Calu3 (cell line): ENCODE data around the gene CPED1. TPM values are rescaled to one million over a fixed set of nuclear protein-coding genes. Genes with fewer than 3 reads are reported as not detected.

Experiments used
- BruUV-seq: library from RNA; stranded (reverse); fragments of 400-500 nt; replicated peaks from 2 replicates; lab custom pipeline; 2021; lab: Mats Ljungman, UMichigan
- CTCF ChIA-PET: fragments of 300-600 bp; sonication (Branson Sonifier 250); formaldehyde crosslinking; loops from one replicate; lab custom pipeline; 2022; ENCODE audit warnings: antibody characterized with exemption; lab: Charles Lee
- DNase-seq: peaks from one replicate; pipeline ENCODE4 v3.0.0; 2022
- H3K27ac Mint-ChIP-seq: one replicate; pipeline ENCODE4 v1.8.0; 2022; ENCODE audit warnings: mixed read lengths; ENCODE audit not compliant: unreplicated experiment
- H3K27me3 Mint-ChIP-seq: one replicate; pipeline ENCODE4 v1.8.0; 2022; ENCODE audit warnings: mixed read lengths; ENCODE audit not compliant: unreplicated experiment
- H3K36me3 Mint-ChIP-seq: one replicate; pipeline ENCODE4 v1.8.0; 2022; ENCODE audit warnings: mild to moderate bottlenecking, moderate library complexity, mixed read lengths; ENCODE audit not compliant: insufficient read depth, unreplicated experiment
- H3K4me1 Mint-ChIP-seq: one replicate; pipeline ENCODE4 v1.8.0; 2022; ENCODE audit warnings: mild to moderate bottlenecking, low read depth, mixed read lengths; ENCODE audit not compliant: unreplicated experiment
- H3K4me3 Mint-ChIP-seq: one replicate; pipeline ENCODE4 v1.8.0; 2022; ENCODE audit warnings: mild to moderate bottlenecking, low read depth, moderate library complexity, mixed read lengths; ENCODE audit not compliant: unreplicated experiment
- H3K9me3 Mint-ChIP-seq: one replicate; pipeline ENCODE4 v1.8.0; 2022; ENCODE audit warnings: low read depth, mixed read lengths; ENCODE audit not compliant: unreplicated experiment
- CTCF ChIP-seq: fragments of 200-600 bp; IDR thresholded peaks from one replicate; pipeline ENCODE4 v1.8.0; 2022; ENCODE audit warnings: antibody characterized with exemption; ENCODE audit not compliant: unreplicated experiment
- intact Hi-C: fragments of 100-400 bp; cut with micrococcal nuclease; formaldehyde crosslinking; loops from one replicate; pipeline ENCODE4 v1.10.0; 2022; ENCODE audit not compliant: unreplicated experiment
- total RNA-seq: library from RNA; stranded (reverse); gene quantifications from 2 replicates; pipeline ENCODE4 v1.2.3, GENCODE V29; 2022

Gene CPED1
- total RNA-seq, 1 experiment from 2014 or later, result 0.24 TPM

GRCh38 chr7:121175826-121176225 lies 187.3 kb downstream of the CPED1 start:
- DNase-seq, result no peak
- no peak overlapping the region for H3K4me3 Mint-ChIP-seq
- no peaks in the 10 kb centered on the region for H3K36me3 Mint-ChIP-seq
- no peaks in the 10 kb centered on the region for H3K4me1 Mint-ChIP-seq
- BruUV-seq, result no TSS peak
- no peak for TF ChIP-seq CTCF
- intact Hi-C loops, result no loop called here
- no peaks in the 10 kb centered on the region for H3K27me3 Mint-ChIP-seq
- no peak overlapping the region for H3K27ac Mint-ChIP-seq
- no peaks in the 10 kb centered on the region for H3K9me3 Mint-ChIP-seq
- CTCF ChIA-PET, result interaction anchor here (0.7 kb wide), 1 partner anchor 904 kb away, joined by 6 read pairs; no protein-coding TSS in a partner anchor

- no peaks in the 10 kb centered on the region for H3K9me3 Mint-ChIP-seq
- CTCF ChIA-PET, result interaction anchor here (1.3 kb wide), 1 partner anchor 20 kb away, joined by 4 read pairs; no protein-coding TSS in a partner anchor
- BruUV-seq, result no TSS peak
- H3K4me3 Mint-ChIP-seq, result no peak overlapping the region
- no peak overlapping the region for H3K27ac Mint-ChIP-seq
- no peaks in the 10 kb centered on the region for H3K27me3 Mint-ChIP-seq
- intact Hi-C loops, result no loop called here
- DNase-seq, result no peak
- no peaks in the 10 kb centered on the region for H3K4me1 Mint-ChIP-seq
- TF ChIP-seq CTCF, result no peak
- H3K36me3 Mint-ChIP-seq, result no peaks in the 10 kb centered on the region
Measured at GRCh38 chr7:121178452-121178851, 189.9 kb downstream of the CPED1 start.

- no TSS peak for BruUV-seq
- Mint-ChIP-seq H3K27me3 (no peaks in the 10 kb centered on the region), H3K9me3 (no peaks in the 10 kb centered on the region), H3K4me3 (no peak overlapping the region), H3K4me1 (no peaks in the 10 kb centered on the region), H3K27ac (no peak overlapping the region), H3K36me3 (no peaks in the 10 kb centered on the region)
- DNase-seq, result no peak
- intact Hi-C loops, result no loop called here
- no peak for TF ChIP-seq CTCF
- CTCF ChIA-PET, result interaction anchor here (1.3 kb wide), 1 partner anchor 20 kb away, joined by 4 read pairs; no protein-coding TSS in a partner anchor
Measured at GRCh38 chr7:121178869-121179497, 190.5 kb downstream of the CPED1 start.

GRCh38 chr7:121180436-121181063 lies 192.0 kb downstream of the CPED1 start:
- BruUV-seq, result no TSS peak
- CTCF ChIA-PET, result no interaction called here
- H3K36me3 Mint-ChIP-seq, result no peaks in the 10 kb centered on the region
- no peak for TF ChIP-seq CTCF
- H3K4me1 Mint-ChIP-seq, result no peaks in the 10 kb centered on the region
- H3K27me3 Mint-ChIP-seq, result no peaks in the 10 kb centered on the region
- H3K27ac Mint-ChIP-seq, result no peak overlapping the region
- no peaks in the 10 kb centered on the region for H3K9me3 Mint-ChIP-seq
- no peak overlapping the region for H3K4me3 Mint-ChIP-seq
- no peak for DNase-seq
- intact Hi-C loops, result no loop called here
